GM04504 (cell line): ENCODE measurements around the gene BCAR1.
"Not testable (repeated sequence)": the region's sequence is repeated elsewhere in the genome, so short reads cannot be mapped to it uniquely, and the experiment has no call there.

Experiments used
- DNase-seq: peaks from one replicate; pipeline ENCODE4 v3.0.0-alpha.2; 2012; ENCODE audit warnings: low read depth

Gene BCAR1

DNA sequence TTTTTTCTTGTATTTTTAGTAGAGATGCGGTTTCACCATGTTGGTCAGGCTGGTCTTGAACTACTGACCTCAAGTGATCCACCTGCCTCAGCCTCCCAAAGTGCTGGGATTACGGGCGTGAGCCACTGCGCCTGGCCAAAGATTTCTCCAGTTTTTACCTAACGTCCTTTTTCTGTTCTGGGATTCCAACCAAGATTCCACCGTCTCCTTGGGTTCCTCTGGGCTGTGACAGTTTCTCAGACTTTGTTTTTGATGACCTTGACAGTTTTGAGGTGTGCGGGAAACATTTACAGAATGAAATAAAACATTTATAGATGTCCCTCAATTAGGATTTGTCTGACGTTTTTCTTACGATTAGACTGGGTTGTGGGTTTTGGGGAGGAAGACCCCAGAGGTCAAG lies 17.9 kb upstream of the BCAR1 start:
- DNase-seq: not testable (repeated sequence)

DNA sequence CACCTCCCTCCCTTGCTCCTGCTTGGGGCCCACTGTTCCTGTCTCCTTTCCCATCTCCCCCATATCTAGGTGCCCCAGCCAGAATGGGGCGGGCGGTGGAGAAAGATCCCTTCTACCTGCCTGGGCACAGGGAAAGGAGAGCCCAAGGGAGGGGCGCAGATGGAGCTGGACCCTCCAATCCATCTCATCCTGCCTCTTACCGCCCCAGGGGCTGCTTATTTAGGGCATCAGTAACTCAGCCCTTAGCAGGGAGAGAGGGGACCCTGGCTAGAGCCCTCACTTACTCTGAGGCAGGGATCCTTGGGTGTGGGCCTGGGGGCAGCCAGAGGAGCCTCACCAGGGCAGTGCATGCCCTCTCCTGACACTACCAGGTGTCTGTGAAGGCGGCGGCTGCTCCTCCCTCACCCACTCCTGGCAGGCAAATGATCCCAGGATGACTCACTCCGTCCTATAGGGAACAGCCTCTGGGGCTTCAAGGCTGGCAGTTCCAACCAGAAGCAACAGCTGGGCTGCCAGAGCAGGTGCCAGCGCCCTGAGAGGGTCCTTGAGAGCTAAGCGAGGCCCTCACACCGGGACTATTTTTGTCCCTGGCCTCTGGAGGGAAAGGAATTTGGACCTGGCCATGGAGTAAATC lies 16.3 kb upstream of the BCAR1 start:
- DNase-seq: no peak

DNA sequence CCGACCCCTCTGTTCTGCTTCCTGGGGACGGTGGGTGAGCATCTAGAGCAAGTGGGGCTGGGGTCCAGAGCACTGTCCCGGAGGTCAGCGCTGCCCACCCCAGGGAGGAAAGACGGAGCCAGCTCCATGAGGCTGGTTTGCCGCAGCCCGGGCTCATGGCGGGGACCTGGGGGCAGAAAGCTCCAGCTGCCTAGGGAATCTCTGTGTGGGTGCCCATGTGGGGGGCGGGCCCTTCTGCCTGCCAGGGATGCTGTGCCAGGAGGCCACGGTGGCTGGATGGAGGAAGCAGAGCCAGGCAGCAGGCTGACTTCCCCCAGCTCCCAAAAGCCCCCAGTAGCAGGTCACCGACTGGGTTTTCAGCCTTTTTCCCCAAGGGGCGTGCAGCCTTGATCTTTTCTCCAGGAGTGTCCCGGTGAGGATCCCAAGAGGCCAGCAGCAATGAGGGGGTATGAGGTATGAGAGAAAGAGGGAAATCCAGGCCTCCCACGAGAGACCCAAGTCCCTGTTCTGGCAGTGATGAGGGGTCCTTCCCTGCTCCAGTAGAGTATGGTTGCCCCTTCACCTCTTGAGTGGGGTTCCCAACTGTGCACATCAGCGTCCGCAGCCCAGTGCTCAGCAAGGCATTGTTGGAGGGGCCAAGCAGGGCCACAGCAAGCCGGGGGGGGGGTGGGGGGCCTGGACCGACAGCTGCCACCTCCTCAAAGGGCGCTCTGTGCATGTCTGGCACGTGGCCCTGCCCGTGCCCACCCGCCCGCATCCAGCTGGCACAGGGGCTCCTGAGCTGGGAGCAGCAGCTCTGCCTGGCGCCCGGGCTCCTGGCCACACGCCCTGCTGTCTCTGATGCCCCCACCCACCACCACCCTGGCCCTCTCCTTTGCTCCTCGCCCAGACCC lies 15.6 kb upstream of the BCAR1 start:
- DNase-seq: no peak

DNA sequence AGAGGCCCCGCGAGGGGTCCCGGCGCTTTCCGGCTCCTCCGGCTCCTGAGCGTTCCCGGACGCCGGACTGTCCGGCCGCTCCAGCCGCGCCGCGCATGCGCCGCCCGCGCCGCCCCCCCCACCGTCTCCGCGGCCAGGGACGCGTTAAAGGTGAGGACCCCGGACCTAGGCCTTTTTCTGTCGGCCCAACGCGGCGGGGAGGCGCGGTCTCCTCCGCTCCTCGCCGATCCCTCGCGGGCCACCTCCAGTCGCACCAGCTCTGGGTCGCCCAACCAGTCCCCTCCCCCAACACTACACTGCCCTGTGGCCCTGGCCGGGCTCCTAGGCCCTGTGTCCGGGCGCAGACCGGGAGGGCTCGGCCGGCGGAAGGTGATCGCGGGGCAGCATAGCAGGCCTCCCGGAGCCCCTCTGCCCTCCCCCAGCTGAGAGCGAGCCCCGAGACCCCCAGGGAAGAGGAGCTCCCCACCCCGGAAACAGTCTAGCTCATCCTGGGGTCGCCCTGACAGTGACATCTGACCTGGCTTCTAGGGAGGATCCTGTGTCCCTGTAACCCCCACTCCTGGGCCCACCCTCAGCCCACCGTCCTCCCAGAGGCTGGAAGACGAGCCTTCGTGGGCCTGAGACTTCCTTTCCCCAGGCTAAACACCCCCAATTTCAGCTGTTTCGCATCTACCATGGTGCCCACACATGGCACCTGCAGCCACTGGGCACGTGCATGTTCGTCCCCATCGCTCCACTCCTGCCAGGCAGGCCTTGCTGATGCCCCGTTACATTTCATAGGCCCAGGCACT lies 14.7 kb upstream of the BCAR1 start:
- no peak for DNase-seq

DNA sequence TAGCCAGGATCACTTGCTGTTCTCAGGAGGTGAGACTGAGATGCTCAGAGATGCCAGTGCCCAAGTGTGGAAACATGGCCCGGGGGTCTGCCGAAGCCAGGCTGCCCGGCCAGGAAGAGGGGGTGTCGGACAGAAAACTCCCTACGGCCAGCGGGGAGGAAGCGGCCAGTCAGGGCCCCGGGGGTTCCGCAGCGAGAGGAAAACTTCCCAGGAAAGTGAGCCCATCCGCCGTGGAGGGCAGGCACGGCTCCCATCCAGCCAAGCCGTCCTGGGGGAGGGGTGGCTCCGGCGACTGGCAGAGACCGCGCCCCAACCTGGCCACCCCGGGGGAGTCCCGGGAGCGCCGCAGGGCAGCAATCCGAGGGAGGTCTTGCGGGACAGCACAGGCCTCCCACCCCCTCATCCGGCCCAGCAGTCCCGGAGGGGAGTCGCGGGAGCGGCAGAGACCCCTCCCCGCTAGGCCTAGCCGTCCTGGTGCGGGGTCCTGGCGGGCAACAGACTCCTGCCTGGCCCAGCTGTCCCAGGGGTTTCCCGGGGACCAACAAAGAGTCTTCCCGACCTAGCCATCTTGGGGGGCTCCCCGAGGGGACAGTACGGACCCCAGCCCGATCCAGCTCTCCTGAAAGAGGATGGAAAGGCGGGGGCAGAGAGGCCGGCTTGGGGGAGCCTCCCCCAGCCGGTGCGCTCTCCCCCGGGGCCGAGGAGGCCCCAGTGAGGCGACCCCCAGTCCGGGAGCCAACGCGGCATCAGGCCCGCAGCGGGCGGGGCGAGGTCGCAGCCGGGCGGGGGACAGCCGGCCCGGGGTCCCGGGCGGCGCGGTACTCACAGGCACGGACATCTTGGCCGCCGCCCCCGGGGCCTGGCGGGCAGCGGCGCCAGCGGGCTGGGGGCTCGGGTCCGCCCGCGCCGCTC lies 13.8 kb upstream of the BCAR1 start:
- DNase-seq: no peak

DNA sequence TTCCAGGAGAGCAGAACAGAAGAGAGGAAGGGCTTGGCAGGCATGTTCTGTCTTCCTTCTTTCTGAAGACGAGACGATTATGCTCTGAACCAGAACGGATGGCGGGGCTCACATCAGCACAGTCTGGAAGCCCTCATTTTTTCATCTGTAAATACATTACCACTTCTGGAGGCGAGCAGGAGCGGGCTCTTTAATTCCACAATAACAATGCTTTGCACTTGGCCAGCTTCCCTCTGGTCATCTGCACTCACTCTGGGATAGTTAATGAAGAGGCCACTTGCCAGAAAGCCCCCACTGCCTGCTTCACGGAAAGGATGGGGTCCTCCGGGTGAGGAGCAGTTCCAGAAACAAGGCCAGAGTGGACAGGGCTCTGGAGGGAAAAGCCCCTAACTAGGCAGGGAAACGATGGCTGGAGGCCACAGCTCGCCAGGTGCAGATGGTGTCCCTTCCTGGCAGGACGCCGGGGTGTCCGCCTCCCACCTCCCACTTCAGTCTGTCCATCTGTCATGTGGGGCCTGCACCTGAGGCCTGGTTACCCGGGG lies 13.1 kb upstream of the BCAR1 start:
- no peak for DNase-seq

DNA sequence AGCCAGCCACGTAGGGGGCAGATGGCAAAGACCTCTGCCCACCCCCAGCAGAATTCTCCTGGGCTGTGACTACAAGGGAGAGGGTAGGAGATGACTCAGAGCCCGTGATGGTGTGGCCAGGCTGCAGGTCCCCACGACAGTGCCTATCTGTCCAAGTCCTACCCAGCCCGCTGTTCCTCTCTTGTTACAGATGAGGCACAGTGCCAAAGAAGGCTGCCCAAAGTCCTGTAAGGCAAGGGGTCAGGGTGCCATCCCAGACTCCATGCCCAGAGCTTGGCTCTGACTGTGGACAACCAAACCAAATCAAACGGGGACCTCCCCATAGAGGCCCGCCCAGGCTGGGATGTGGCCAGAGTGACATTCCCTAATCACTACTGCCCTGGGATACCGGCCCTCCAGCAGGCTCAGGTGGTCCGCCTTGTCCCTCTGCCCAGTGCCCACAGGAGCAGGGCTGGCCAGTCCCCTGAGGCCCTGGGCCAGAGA lies 12.6 kb upstream of the BCAR1 start:
- no peak for DNase-seq

DNA sequence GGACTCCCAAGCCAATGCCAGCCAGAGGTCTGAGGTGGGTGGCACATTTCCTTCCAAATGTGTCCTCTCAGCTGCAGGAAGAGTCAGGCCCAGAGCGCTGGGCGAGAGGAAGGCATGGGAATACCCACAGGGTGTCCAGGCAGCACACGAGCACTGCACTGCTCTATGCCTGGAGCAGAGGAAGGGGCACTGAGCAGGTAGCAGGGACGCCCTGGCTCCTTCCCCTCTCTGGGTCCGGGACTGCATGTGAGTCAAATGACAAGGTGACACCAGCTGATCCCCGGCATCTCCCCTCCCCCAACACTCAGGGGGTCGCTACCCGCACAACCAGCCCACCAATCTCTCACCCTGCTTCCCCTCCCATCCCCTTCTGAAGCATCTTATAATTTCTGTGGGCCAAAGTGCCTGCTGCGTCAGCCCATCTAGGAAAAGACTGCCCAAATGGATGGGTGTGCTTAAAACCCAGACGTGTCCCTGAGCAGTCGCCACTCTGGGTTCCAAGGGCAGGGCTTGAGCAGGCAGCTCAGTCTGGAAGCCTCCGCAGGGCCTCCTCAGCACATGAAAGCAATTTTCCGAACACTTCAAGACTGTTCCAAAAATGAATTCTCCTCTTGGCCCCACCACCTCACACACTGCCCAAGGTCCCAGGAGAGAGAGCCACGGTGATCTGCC lies 12.0 kb upstream of the BCAR1 start:
- no peak for DNase-seq

DNA sequence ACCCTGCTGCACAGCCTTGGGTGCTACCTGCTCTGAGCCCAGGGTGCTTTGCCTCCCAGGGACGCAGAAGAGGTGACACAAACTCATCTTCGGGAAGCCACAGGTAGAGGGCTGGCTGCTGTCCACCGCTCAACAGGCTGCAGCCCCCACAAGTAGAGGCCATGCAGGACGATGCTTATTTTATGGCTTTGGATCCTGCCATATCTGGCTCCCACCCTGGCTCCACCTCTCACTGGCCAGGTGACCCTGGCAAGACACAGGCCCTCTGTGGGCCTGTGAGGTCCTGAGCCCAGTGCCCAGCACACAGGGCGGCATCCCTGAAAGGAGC lies 11.3 kb upstream of the BCAR1 start:
- DNase-seq: no peak

DNA sequence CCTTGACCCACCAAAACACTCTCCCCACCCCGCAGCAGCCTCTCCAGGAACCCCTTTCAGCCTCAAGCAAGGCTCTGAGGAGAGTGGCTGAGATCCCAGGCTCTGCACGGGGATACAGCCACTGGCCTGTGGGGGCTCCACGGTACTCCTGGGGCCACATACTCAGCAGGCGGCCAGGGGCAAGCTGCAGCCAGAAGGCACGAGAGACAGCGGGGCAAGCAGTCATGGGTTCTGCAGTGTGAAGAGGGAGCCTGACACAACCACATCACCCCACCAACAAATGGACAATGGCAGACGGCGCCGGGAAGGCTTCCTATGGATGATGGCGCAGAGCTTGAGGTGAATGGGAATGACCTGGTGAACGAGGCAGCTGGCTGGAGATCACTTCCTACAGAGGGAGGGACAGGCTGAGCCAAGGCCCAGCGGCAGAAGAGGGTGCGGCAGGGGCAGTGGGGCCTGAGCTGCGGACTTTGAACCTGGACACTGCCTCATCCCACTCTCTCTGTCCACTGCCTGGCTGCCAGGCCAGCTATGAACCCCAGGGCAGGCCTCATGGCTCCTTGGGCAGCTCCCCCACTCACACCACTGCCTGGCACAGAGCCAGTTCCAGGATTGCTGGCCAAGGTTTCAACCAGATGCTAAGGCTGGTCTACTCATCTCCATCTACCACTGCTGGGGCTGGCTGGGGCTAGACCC lies 10.8 kb upstream of the BCAR1 start:
- no peak for DNase-seq

DNA sequence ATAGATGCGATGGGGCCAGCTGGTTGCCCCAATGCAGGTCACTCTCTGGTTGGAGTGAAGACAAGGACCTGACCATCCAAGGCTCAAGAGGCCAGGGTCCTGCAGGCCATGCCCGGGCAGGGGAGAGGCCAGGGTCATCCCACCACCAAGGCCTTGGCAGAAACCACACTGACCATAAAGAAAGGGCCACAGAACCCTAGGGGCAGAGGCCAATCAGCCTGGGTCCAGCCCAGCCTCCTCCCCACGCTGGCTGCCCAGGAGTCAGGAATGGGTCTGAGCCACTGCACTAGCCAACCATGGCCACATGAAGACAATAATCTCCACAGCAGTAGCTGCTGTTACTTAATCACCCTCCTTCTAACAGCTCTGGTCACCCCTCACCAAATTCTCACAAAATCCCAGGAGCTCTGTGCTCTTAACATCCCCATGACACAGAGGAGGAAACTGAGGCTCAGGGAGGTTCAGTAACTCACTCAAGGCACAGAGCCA lies 10.2 kb upstream of the BCAR1 start:
- DNase-seq: no peak

DNA sequence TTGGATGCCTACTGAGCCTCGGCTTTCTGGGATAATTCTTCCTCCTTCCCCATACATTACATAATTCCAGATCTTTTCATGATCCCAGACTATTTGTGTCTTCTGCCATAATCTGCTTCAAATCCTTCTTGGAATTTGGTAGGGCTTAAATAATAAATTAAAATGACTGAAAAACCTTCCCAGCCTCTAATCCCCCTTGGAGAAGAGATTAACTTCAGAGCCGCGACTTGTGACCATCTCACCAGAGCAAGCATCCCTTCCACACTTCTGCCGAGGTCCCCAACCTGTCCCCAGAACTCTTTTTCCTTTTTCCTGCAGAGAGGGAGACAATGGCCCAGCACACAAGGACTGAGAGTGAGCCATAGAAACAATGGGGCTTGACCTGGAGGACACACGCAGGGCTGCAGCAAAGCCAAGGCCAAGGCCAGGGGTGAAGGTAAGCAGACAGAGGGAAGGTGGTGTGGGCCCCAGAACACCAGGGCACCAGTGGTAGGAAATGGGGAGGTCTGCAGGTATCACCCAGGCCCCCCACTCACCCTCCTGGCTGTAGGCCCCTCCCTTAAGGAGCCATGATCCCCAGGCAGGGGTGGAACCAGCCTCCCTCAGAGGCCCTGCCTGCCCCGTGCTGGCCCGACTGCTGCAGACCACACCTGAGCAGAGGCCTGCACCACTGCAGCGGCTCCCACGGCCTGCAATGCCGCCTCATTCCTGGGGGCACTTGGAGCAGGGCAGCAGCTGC lies 9.6 kb upstream of the BCAR1 start:
- no peak for DNase-seq

DNA sequence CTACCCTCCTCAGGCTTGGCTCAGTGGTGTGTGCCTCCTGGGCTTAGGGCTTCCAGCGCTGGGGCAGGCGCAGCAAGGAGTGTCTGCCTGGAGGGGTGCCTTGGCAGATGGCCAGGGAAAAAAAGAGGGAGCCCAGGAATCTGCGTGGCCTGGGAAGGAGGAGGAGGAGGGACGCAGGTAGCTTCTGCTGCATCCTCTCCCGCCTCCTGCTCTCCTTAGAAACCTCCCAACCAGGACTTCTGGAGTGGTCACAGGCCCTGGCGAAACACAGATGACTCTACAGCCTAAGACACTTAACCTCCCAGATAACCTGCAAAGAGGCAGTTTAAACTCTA lies 7.3 kb upstream of the BCAR1 start:
- DNase-seq: no peak

DNA sequence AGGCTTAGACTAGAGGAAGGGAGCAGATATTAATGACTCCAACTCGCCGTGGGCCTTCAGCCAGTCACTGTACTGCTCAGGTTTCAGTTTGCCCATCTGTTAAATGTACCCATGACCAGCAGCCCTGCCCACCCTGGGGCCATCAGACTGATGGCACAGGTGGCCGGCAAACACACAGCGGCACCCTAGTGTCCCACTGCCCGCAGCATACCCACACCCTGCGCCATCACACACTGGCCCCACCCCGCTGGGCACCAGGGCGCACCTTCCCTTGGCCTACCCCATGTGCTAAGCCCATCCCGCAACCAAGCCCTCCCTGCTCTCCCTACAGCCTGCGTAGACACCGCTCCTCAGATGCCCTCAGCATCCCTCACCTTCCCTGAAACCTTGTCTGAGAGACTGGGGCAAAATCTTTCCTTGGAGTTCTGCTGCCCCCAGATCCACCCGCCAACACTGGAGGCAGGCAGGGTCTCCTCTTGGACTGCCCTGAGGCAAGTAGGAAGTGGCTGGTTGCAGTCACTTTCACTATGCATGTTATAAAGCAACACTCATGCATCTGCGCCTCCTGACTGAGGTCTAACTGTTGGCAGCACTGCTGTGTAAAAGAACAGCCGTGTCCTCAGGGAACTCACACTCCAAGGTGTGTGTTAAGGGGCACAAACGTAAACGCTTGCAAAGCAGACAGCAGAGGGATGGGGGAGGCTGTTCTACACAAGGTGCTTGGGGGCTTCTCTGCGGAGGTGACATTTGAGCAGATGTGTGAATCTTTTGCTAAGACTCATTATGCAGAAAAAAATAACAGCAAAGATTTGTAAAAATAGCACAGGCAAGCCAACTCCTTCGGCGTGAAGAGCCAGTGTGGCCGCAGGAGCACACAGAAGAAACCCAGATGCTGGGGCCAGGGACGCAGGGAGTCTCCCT lies 6.7 kb upstream of the BCAR1 start:
- no peak for DNase-seq

DNA sequence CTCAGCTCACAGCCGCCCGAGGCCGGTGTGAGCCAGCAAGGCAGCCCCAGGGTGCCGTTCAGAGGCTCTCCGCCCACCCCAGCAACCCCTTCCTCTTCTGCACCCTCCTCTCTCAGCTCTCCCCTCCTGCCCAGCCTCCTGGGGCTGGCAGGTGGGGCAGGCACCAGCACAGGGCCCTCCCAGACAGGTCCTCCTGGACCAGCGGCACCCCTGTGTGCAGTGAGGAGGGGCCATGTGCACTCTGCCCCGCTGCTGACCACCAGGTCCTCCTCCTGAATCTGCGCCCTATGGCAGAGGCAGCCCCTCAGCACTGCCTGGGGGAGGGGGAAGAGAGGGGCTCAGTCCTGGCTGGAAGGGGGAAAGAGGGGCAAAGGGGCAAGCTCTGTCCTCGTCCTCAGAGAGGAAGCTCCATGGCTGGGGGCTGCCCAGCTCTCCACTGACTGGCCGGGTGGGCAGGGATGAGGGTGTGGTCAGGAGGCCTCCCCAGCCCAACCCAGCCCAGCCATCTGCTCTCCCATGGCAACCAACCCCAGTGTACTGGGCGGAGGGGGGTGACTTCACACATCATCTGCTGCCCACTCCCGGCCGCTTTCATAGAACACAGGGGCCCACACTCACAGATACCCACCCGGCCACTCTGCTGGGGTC lies 5.4 kb upstream of the BCAR1 start:
- DNase-seq: no peak

DNA sequence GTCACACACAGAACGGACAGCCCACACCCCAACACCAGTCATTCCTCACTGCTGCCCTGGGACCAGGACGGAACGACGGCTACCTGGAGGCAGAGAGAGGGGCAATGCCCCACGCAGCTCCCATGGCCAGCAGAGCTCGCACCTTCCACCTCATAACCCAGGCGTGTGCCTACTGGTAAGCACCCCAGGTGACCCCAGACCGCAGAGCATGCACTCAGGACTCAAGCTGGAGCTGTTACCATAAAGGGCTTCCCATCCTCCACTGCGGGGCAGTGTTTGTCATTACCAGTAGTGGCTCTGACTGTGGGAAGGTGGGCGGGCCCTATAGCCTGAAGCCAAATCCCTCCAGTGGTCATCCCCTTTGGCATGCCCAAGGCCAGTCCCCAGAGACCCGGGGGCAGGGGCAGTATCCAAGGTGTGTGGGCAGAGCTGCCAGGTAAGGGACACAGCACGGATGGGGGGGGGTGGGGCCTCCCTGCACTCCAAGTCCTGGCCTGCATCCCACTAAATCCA lies 4.7 kb upstream of the BCAR1 start:
- DNase-seq: no peak

DNA sequence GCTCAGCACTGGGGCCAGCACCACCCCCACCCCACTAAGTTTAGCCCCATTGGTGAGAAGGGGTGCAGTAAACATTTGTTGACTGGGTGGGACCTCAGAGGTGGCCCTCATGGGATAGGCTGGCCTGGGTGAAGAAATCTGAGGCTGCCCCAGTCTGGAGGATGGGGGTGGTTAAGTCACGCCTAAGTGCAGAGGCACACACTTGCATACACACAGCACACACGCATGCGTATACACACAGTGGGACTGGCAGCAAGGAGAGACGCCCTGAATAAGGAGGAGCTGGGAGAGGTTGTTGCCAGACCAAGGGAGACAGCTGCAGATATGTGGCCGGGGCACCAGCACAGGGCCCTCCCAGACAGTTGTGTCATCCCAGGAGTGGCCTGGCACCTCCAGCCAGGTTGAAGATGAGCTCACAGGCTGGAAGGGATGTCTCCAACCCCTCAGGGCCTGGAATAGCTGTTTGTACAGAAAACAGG lies 3.0 kb upstream of the BCAR1 start:
- peak; percentile 93 for DNase-seq
